Cardiac fibroblast (primary cell): ENCODE results near the gene GFER.
"Not testable (repeated sequence)": the region's sequence is repeated elsewhere in the genome, so short reads cannot be mapped to it uniquely, and the experiment has no call there.

Experiments used
- DNase-seq, 2 donors: peaks; one replicate each; pipeline versions ENCODE4 v3.0.0 to v3.0.0-alpha.2; 2010; ENCODE audit warnings: low read depth in 2 of 2
- H3K4me3 ChIP-seq, 2 donors: replicated peaks in 1 of 2; 1 replicate in 1 of 2; 2 replicates in 1 of 2; pipeline ENCODE4 v1.5.1; 2011; ENCODE audit warnings: low read depth in 2 of 2, low read length in 2 of 2, mild to moderate bottlenecking in 2 of 2, moderate library complexity in 1 of 2
- CTCF ChIP-seq: IDR thresholded peaks from one replicate; pipeline ENCODE4 v1.5.1; 2011; ENCODE audit warnings: low read depth, mild to moderate bottlenecking, low read length, inconsistent platforms

Gene GFER

GRCh38 chr16:1983544-1984346, at the start of gene GFER:
GFER (plus strand) TSS chr16:1984193; CDS start chr16:1984219, 26 bp downstream.
- peak; percentile 28 for TF ChIP-seq CTCF
- DNase-seq = peak; percentile 94 to 97
- peak within 1 kb of the TSS; percentile 74 for H3K4me3 ChIP-seq

GRCh38 chr16:1936945-1937479, 47.0 kb upstream of the GFER start:
- no peak for TF ChIP-seq CTCF
- no peak overlapping the region for H3K4me3 ChIP-seq
- no peak for DNase-seq

GRCh38 chr16:1938316-1938715, 45.7 kb upstream of the GFER start:
- TF ChIP-seq CTCF = no peak
- no peak overlapping the region for H3K4me3 ChIP-seq
- DNase-seq = no peak

- H3K4me3 ChIP-seq = no peak overlapping the region
- no peak for TF ChIP-seq CTCF
These were observed 45.1 kb upstream of the GFER start for GRCh38 chr16:1938910-1939309.

GRCh38 chr16:1939833-1940232, 44.2 kb upstream of the GFER start:
- DNase-seq = not testable (repeated sequence)

More at GRCh38 chr16:1938910-1939309, 45.1 kb upstream of the GFER start:
- no peak for DNase-seq

GRCh38 chr16:1940273-1941161, 43.5 kb upstream of the GFER start:
- H3K4me3 ChIP-seq = no peak overlapping the region

More at GRCh38 chr16:1939833-1940232, 44.2 kb upstream of the GFER start:
- H3K4me3 ChIP-seq = not testable (repeated sequence)

More at GRCh38 chr16:1940273-1941161, 43.5 kb upstream of the GFER start:
- TF ChIP-seq CTCF = no peak
- DNase-seq = no peak
